Neuronal stem cell (in vitro differentiated cells): ENCODE measurements around the gene ELMOD3.

Source experiments
- DNase-seq: peaks from one replicate; pipeline ENCODE4 v3.0.0-alpha.2; 2013; ENCODE audit warnings: low spot score
- H2AFZ ChIP-seq: one replicate; pipeline ENCODE4 v1.6.1; 2013; ENCODE audit warnings: mild to moderate bottlenecking, low read length, inconsistent platforms
- H2AK5ac ChIP-seq: 2 replicates; pipeline ENCODE4 v1.6.1; 2013; ENCODE audit warnings: low read depth, mild to moderate bottlenecking, inconsistent platforms, low read length, moderate library complexity, mixed read lengths
- H2BK120ac ChIP-seq: 2 replicates; pipeline ENCODE4 v1.6.1; 2013; ENCODE audit warnings: low read depth, mild to moderate bottlenecking, inconsistent platforms, low read length, moderate library complexity, mixed read lengths
- H2BK12ac ChIP-seq: one replicate; pipeline ENCODE4 v1.6.1; 2013; ENCODE audit warnings: low read length, inconsistent platforms
- H2BK15ac ChIP-seq: 2 replicates; pipeline ENCODE4 v1.6.1; 2013; ENCODE audit warnings: mild to moderate bottlenecking, low read length, inconsistent platforms, mixed read lengths
- H2BK5ac ChIP-seq: one replicate; pipeline ENCODE4 v1.6.1; 2013; ENCODE audit warnings: inconsistent platforms, mild to moderate bottlenecking, low read length, moderate library complexity
- H3K14ac ChIP-seq: one replicate; pipeline ENCODE4 v1.6.1; 2013; ENCODE audit warnings: low read length, inconsistent platforms
- H3K18ac ChIP-seq: 2 replicates; pipeline ENCODE4 v1.6.1; 2013; ENCODE audit warnings: low read length, inconsistent platforms
- H3K23ac ChIP-seq: 2 replicates; pipeline ENCODE4 v1.6.1; 2013; ENCODE audit warnings: low read depth, mild to moderate bottlenecking, mixed read lengths, low read length, inconsistent platforms; ENCODE audit not compliant: poor library complexity
- H3K27ac ChIP-seq: replicated peaks from 3 replicates; pipeline ENCODE4 v1.5.1; 2013; ENCODE audit warnings: low read length, inconsistent platforms
- H3K27me3 ChIP-seq, 3 experiments: 2 replicates each; pipeline ENCODE4 v1.6.1; 2013; ENCODE audit warnings: low read length in 3 of 3, mild to moderate bottlenecking in 2 of 3, inconsistent platforms in 1 of 3, low read depth in 1 of 3, mixed read lengths in 1 of 3, moderate library complexity in 1 of 3; ENCODE audit not compliant: control insufficient read depth in 3 of 3, insufficient read depth in 3 of 3
- H3K36me3 ChIP-seq, 2 donors: replicated peaks in 1 of 2; 2 replicates each; pipeline ENCODE4 v1.6.1; 2013; ENCODE audit warnings: low read length in 2 of 2; ENCODE audit not compliant: control insufficient read depth in 2 of 2, insufficient read depth in 2 of 2
- H3K4ac ChIP-seq: 2 replicates; pipeline ENCODE4 v1.6.1; 2013; ENCODE audit warnings: inconsistent platforms, mild to moderate bottlenecking, low read length, moderate library complexity
- H3K4me1 ChIP-seq, 2 donors: 1 replicate in 1 of 2; 2 replicates in 1 of 2; pipeline ENCODE4 v1.6.1; 2013; ENCODE audit warnings: low read length in 2 of 2, low read depth in 1 of 2; ENCODE audit not compliant: control insufficient read depth in 2 of 2, insufficient read depth in 1 of 2
- H3K4me2 ChIP-seq: one replicate; pipeline ENCODE4 v1.6.1; 2013; ENCODE audit warnings: mild to moderate bottlenecking, low read length, inconsistent platforms; ENCODE audit not compliant: insufficient read depth, poor library complexity, severe bottlenecking
- H3K4me3 ChIP-seq, 2 donors: 2 replicates each; pipeline ENCODE4 v1.5.1; 2013; ENCODE audit warnings: low read length in 2 of 2, mild to moderate bottlenecking in 2 of 2, inconsistent platforms in 1 of 2, moderate library complexity in 1 of 2
- H3K79me1 ChIP-seq: one replicate; pipeline ENCODE4 v1.6.1; 2013; ENCODE audit warnings: low read depth, mild to moderate bottlenecking, inconsistent platforms, low read length, moderate library complexity
- H3K9ac ChIP-seq: one replicate; pipeline ENCODE4 v1.6.1; 2013; ENCODE audit warnings: mild to moderate bottlenecking, low read depth, low read length, inconsistent platforms; ENCODE audit not compliant: poor library complexity
- H3K9me3 ChIP-seq, 2 donors: replicated peaks in 1 of 2; 2 replicates each; pipeline versions ENCODE3 to v1.6.1; 2013; ENCODE audit warnings: low read length in 2 of 2, mild to moderate bottlenecking in 2 of 2, inconsistent platforms in 1 of 2, low read depth in 1 of 2, mixed read lengths in 1 of 2, moderate library complexity in 1 of 2; ENCODE audit not compliant: control insufficient read depth in 2 of 2, insufficient read depth in 1 of 2
- H4K8ac ChIP-seq: one replicate; pipeline ENCODE4 v1.6.1; 2013; ENCODE audit warnings: low read depth, mild to moderate bottlenecking, inconsistent platforms, low read length, moderate library complexity
- H4K91ac ChIP-seq: one replicate; pipeline ENCODE4 v1.6.1; 2013; ENCODE audit warnings: low read length, low read depth, mild to moderate bottlenecking, inconsistent platforms; ENCODE audit not compliant: poor library complexity
- WGBS, 2 donors: extraction: QIAGEN DNeasy Blood & Tissue Kit; methylation state at CpG; one replicate each; pipeline ENCODE4 v1.1.7; 2013; ENCODE audit warnings: missing lambda C conversion rate in 2 of 2, mixed read lengths in 1 of 2; ENCODE audit not compliant: insufficient read length in 2 of 2, insufficient replicate concordance in 1 of 2; ENCODE audit errors: extremely low coverage in 2 of 2; 5-methylcytosine and 5-hydroxymethylcytosine counted together

The ELMOD3 gene

GRCh38 chr2:85414761-85415553 is 60.4 kb downstream of the ELMOD3 start:
- Histone ChIP-seq H3K36me3 (no peaks in the 10 kb centered on the region), H3K79me1 (no peaks in the 10 kb centered on the region), H3K27me3 (peaks cover 0 to 32% (median 11%) of the 10 kb centered on the region in 3 experiments), H3K9me3 (no peaks in the 10 kb centered on the region), H2BK120ac (no peak overlapping the region), H3K4me3 (no peak overlapping the region), H4K8ac (no peak overlapping the region), H3K27ac (no peak overlapping the region), H2BK5ac (no peak overlapping the region), H2AK5ac (no peak overlapping the region), H3K4me1 (peaks cover 7 to 8% of the 10 kb centered on the region in 2 donors), H3K4ac (no peak overlapping the region), H3K23ac (no peak overlapping the region), H2AFZ (no peak overlapping the region), H2BK15ac (no peak overlapping the region), H3K14ac (no peak overlapping the region), H3K4me2 (no peak overlapping the region), H4K91ac (no peak overlapping the region), H2BK12ac (no peak overlapping the region), H3K18ac (no peak overlapping the region), H3K9ac (no peak overlapping the region)
- no CpG with 5 or more reads among the region's 7 CpGs for WGBS, 2 donors
- no peak for DNase-seq

GRCh38 chr2:85415980-85416650 is 61.5 kb downstream of the ELMOD3 start:
- Histone ChIP-seq H3K14ac (no peak overlapping the region), H3K9me3 (no peaks in the 10 kb centered on the region), H4K91ac (no peak overlapping the region)

GRCh38 chr2:85418132-85419008 is 63.8 kb downstream of the ELMOD3 start, which contains the start of gene SH2D6:
Gene SH2D6, plus strand, starts transcription at chr2:85418714. Its CDS starts 10,752 bp downstream, at chr2:85429466.
- H2BK12ac ChIP-seq = no peak within 1 kb of the TSS
- peak within 1 kb of the TSS; percentile 74 for H3K27ac ChIP-seq
- DNase-seq = peak; percentile 73
- peak within 1 kb of the TSS; percentile 67 for H4K91ac ChIP-seq
- peaks cover 0 to 23% (median 6%) of the 10 kb centered on the region in 3 experiments for H3K27me3 ChIP-seq
- H3K4me2 ChIP-seq = peak within 1 kb of the TSS; percentile 88
- H2AK5ac ChIP-seq = peak within 1 kb of the TSS; percentile 89
- peak within 1 kb of the TSS; percentile 99 for H4K8ac ChIP-seq
- peak within 1 kb of the TSS; percentile 58 to 87 for H3K4me3 ChIP-seq
- peak within 1 kb of the TSS; percentile 88 for H3K9ac ChIP-seq
- peak within 1 kb of the TSS; percentile 87 for H3K23ac ChIP-seq
- no CpG with 5 or more reads among the region's 57 CpGs for WGBS, 2 donors
- peaks cover 11 to 13% of the 10 kb centered on the region in 2 donors for H3K4me1 ChIP-seq
- no peaks in the 10 kb centered on the region for H3K79me1 ChIP-seq
- H3K18ac ChIP-seq = peak within 1 kb of the TSS; percentile 98
- H2BK120ac ChIP-seq = peak within 1 kb of the TSS; percentile 63
- H3K36me3 ChIP-seq = no peaks in the 10 kb centered on the region
- H3K9me3 ChIP-seq = no peaks in the 10 kb centered on the region
- H2BK5ac ChIP-seq = peak within 1 kb of the TSS; percentile 91
- peak within 1 kb of the TSS; percentile 91 for H2AFZ ChIP-seq
- peak within 1 kb of the TSS; percentile 91 for H3K4ac ChIP-seq
- H2BK15ac ChIP-seq = peak within 1 kb of the TSS; percentile 90
- H3K14ac ChIP-seq = peak within 1 kb of the TSS; percentile 43

More at GRCh38 chr2:85415980-85416650, 61.5 kb downstream of the ELMOD3 start:
- no peaks in the 10 kb centered on the region for H3K79me1 ChIP-seq
- H2BK15ac ChIP-seq = no peak overlapping the region
- no peak overlapping the region for H3K4ac ChIP-seq
- H3K27ac ChIP-seq = no peak overlapping the region
- no peak overlapping the region for H2AFZ ChIP-seq
- H2AK5ac ChIP-seq = no peak overlapping the region
- no peak overlapping the region for H3K23ac ChIP-seq
- H3K36me3 ChIP-seq = no peaks in the 10 kb centered on the region
- H3K4me3 ChIP-seq = no peak overlapping the region
- no peak overlapping the region for H2BK120ac ChIP-seq
- no peak overlapping the region for H2BK5ac ChIP-seq
- H3K27me3 ChIP-seq = peaks cover 0 to 32% (median 11%) of the 10 kb centered on the region in 3 experiments
- H3K9ac ChIP-seq = no peak overlapping the region
- no peak overlapping the region for H3K18ac ChIP-seq
- no peak overlapping the region for H2BK12ac ChIP-seq
- H4K8ac ChIP-seq = no peak overlapping the region
- no CpG with 5 or more reads among the region's 12 CpGs for WGBS, 2 donors
- H3K4me2 ChIP-seq = no peak overlapping the region
- DNase-seq = no peak
- peaks cover 13% of the 10 kb centered on the region in 2 donors for H3K4me1 ChIP-seq
